ENCODE measurements around the gene IFT122. TPM values are rescaled to one million over a fixed set of nuclear protein-coding genes. Genes with fewer than 3 reads are reported as not detected.

Gene IFT122
- total and polyA plus RNA-seq, 9 donors = 20.8 to 58.1 (median 45.6) TPM

DNA sequence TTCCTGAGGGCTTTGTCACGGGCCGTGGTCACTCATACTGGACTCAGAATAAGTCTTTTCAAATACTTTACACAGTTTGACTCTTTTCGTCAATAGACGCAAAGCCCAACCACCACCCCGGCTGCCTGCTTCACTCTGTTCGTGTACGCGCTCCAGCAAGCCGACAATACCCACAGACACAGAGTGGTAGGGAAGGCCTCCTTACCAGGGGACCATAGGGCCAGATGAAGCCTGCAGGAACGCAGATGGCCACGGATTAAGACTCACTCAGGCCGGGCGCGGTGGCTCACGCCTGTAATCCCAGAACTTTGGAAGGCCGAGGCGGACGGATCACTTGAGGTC lies 41.2 kb upstream of the IFT122 start:
- peak in 2 of 5 donors; percentile 44 to 53 for DNase-seq
- 0 to 1% (median 0%) methylated on average over 18 of the region's 18 CpGs for WGBS, 3 donors

DNA sequence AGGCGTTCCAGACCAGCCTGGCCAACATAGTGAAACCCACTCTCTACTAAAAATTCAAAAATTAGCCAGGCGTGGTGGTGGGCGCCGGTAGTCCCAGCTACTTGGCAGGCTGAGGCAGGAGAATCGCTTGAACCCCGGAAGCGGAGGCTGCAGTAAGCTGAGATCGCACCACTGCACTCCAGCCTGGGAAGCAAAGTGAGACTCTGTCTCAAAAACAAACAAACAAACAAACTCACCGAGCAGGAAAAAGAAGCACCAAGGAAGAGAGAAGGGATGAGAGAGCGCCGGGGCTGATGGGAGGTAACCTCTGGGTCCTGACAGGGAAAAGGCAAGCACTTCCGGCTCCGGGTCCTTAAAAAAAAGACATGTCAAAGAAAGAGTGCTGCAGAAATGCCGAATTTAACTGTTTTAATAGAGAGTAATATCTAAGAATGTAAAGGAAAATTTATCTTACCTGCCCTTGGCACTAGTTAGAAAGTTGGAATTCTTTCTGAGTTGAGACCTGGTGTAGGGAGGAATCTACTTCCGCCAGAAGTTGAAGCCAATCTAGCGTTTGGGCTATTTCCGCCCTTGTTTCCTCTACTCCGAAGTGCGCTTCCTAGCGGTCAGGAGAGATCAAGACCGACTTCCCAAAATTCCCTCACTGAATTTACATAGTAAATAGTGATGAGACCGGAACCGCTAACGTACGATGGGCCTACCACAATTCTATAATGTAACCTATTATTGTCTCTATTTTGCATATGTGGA lies 40.7 kb upstream of the IFT122 start:
- no peak for TF ChIP-seq POLR2A (IDR thresholded peaks at IDR 0.05)
- TF ChIP-seq, protein P1, sequence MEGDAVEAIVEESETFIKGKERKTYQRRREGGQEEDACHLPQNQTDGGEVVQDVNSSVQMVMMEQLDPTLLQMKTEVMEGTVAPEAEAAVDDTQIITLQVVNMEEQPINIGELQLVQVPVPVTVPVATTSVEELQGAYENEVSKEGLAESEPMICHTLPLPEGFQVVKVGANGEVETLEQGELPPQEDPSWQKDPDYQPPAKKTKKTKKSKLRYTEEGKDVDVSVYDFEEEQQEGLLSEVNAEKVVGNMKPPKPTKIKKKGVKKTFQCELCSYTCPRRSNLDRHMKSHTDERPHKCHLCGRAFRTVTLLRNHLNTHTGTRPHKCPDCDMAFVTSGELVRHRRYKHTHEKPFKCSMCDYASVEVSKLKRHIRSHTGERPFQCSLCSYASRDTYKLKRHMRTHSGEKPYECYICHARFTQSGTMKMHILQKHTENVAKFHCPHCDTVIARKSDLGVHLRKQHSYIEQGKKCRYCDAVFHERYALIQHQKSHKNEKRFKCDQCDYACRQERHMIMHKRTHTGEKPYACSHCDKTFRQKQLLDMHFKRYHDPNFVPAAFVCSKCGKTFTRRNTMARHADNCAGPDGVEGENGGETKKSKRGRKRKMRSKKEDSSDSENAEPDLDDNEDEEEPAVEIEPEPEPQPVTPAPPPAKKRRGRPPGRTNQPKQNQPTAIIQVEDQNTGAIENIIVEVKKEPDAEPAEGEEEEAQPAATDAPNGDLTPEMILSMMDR (IDR thresholded peaks at IDR 0.05) = peak; percentile 78 to 97 (median 91)
- peak; percentile 74 to 90 (median 82) for DNase-seq

More for the DNA sequence above, 41.2 kb upstream of the IFT122 start:
- peaks cover 3% of the 10 kb centered on the region for H3K4me1 ChIP-seq (ENCODE audit: insufficient read depth)
- peak overlapping the region; percentile 23 to 89 for H3K27ac ChIP-seq
- no peaks in the 10 kb centered on the region for H3K9me3 ChIP-seq
- no peak for TF ChIP-seq POLR2A (IDR thresholded peaks at IDR 0.05)
- no peak for TF ChIP-seq EP300 (IDR thresholded peaks at IDR 0.05)
- TF ChIP-seq, protein P1 (IDR thresholded peaks at IDR 0.05) = no peak
- H3K27me3 ChIP-seq = no peaks in the 10 kb centered on the region
- peak overlapping the region; percentile 96 for H3K4me3 ChIP-seq
- intact Hi-C loops (cut with DNase I) = no loop called here
- H3K36me3 ChIP-seq = no peaks in the 10 kb centered on the region

DNA sequence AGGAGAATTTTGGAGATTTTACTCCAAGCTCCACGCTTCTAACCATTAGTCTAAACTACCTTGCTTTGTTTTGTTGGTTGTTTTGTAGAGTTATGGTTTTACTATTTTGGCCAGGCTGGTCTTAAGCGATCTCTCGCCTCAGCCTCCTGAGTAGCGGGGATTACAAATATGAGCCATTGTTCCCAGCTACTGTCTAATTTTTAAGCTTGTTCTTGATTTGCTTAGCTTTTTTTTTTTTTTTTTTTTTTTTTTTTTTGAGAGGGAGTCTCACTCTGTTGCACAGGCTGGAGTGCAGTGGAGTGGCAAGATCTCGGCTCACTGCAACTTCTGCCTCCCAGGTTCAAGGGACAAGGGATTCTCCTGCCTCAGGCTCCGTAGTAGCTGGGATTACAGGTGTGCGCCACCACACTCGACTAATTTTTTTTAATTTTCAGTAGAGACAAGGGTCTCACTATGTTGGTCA lies 40.1 kb upstream of the IFT122 start:
- Histone ChIP-seq H3K4me1 (ENCODE audit: insufficient read depth) (peaks cover 3% of the 10 kb centered on the region), H3K4me3 (no peak overlapping the region), H3K36me3 (no peaks in the 10 kb centered on the region), H3K27me3 (no peaks in the 10 kb centered on the region), H3K9me3 (no peaks in the 10 kb centered on the region), H3K27ac (peak overlapping the region; percentile 43 to 89)
- intact Hi-C loops (cut with DNase I) = loop anchor here in 1 of 4 donors (5.0 kb wide), 1 partner anchor 298 kb away; no protein-coding TSS in a partner anchor
- peak in 1 of 5 donors; percentile 33 for DNase-seq
- WGBS, 3 donors = 54 to 60% (median 59%) methylated on average over 8 of the region's 8 CpGs
- TF ChIP-seq, protein P1 (IDR thresholded peaks at IDR 0.05) = no peak
- TF ChIP-seq POLR2A (IDR thresholded peaks at IDR 0.05) = peak; percentile 15

More for the DNA sequence above, 40.7 kb upstream of the IFT122 start:
- H3K4me1 ChIP-seq (ENCODE audit: insufficient read depth) = peaks cover 3% of the 10 kb centered on the region
- H3K27ac ChIP-seq = peak overlapping the region; percentile 43 to 89
- peak overlapping the region; percentile 96 for H3K4me3 ChIP-seq
- 0 to 1% (median 0%) methylated on average over 25 of the region's 25 CpGs for WGBS, 3 donors
- H3K9me3 ChIP-seq = no peaks in the 10 kb centered on the region
- H3K27me3 ChIP-seq = no peaks in the 10 kb centered on the region
- no peaks in the 10 kb centered on the region for H3K36me3 ChIP-seq
- intact Hi-C loops (cut with DNase I) = no loop called here

DNA sequence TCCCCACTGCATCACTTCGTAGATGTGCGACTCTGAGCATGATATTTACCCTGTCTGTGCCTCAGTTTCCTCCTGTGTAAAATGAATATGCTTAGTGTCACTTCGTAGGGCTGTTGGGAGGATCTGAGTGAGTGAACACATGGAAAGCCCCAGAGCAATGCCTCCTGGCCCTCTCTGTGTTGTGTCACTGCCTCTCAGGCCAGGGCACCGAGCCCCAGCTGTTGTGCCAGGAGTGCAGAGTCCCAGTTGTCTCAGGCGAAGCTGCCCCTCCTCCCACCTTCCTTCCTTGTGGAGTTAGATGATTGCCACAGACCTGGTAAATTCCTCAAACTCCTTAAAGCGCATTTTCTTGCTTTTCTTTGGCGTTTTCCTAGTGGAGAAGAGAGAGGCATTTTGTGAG lies 37.8 kb upstream of the IFT122 start:
- no peak for TF ChIP-seq POLR2A (IDR thresholded peaks at IDR 0.05)
- TF ChIP-seq EP300 (IDR thresholded peaks at IDR 0.05) = no peak
- TF ChIP-seq, protein P1 (IDR thresholded peaks at IDR 0.05) = no peak
- no peak overlapping the region for H3K27ac ChIP-seq
- intact Hi-C loops (cut with DNase I) = loop anchor here in 1 of 4 donors (5.0 kb wide), 1 partner anchor 300 kb away; no protein-coding TSS in a partner anchor
- H3K4me3 ChIP-seq = no peak overlapping the region
- no peaks in the 10 kb centered on the region for H3K9me3 ChIP-seq
- WGBS, 3 donors = 76 to 82% (median 79%) methylated on average over 7 of the region's 7 CpGs
- no peaks in the 10 kb centered on the region for H3K27me3 ChIP-seq
- H3K36me3 ChIP-seq = no peaks in the 10 kb centered on the region
- no peak for DNase-seq
- H3K4me1 ChIP-seq (ENCODE audit: insufficient read depth) = peaks cover 2% of the 10 kb centered on the region
